HG03103 (cell line): Measurements from ENCODE around the gene NME5.
"Not testable (repeated sequence)": the region's sequence is repeated elsewhere in the genome, so short reads cannot be mapped to it uniquely, and the experiment has no call there.

Experiments
- ATAC-seq: cut with Tn5 transposase; IDR thresholded peaks from one replicate; pipeline ENCODE4 v1.9.1; 2021; ENCODE audit warnings: low read depth; ENCODE audit not compliant: unreplicated experiment

The NME5 gene, protein sequence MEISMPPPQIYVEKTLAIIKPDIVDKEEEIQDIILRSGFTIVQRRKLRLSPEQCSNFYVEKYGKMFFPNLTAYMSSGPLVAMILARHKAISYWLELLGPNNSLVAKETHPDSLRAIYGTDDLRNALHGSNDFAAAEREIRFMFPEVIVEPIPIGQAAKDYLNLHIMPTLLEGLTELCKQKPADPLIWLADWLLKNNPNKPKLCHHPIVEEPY

DNA sequence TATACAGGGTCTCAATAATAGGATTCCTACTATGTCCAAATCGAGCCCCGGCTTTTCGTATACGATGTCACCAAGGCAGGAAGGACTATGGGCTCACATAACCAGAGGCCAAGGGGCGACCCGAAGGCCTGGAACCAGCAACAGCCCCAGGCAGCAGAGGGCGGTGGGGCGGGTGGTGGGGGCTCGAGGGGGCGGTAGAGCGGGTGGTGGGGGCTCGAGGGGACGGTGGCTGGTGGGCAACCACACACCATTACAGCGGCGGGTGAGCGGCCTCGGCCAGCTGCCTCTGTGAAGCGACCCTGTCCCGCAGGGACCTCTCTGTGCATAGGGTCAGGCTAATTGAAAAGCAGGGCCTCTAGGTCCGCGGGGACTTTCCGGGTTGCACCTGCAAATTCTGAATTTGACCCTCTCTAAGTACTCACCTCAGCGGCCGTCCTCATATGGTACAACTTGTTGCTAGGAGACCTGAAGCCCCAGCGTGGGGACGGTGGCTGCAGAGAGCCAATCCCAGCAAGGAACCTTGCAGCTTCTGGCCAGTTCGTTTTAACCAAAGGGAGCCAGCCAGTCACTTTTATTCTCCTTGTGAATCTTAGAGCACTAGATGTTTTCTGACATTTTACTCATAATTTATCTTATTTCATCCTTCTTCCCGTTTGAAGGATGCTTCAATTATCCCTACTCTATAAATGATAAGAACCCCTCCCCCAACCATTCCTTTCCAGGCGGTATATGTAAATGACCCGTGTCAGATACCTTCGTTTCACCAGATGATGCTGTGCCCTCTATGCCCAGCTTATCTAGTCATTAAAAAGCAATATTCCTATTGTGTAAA, at the start of gene NME5:
TSS of gene NME5 (minus strand) at position 480 of the 832 bp plus-strand sequence. CDS start 648 bp downstream, outside the sequence.
- no peak for ATAC-seq

DNA sequence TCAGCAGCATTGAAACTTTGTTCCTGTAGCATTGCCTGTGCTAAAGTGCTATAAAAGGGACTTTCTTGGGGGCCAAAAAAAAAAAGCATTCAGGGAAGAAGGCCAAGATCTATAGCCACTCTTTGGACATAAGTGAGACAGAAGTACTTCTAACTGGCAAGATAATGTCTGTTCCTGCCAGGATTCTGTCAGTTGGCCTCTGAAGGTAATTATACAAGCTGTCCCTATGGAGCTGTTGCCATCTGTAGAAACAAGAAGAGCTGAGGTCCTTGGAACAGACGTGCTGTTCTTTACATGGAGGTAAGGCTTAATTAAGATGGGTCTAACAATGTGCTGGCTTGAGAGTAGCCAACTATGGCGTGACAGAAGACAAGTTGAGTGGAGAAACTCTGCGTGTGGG, 49.4 kb upstream of the NME5 start:
- ATAC-seq: no peak

DNA sequence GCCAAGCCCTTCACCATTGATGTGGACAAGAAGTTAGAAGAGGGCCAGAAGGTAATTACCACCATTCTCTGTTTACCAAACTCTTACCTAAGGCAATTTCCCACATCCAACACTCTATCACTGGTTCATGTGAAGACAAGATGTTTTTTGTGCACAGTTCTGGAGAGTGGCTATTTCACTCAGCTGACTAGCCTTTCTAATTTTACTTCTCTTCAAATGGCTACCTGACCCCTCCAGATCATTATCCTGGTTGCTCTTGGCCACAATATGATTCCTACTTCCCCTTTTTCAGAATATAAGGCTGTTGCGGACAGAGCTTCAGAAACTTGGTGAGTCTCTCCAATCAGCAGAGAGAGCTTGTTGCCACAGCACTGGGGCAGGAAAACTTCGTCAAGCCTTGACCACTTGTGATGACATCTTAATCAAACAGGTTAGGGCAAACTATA, 46.8 kb upstream of the NME5 start:
- ATAC-seq: no peak

DNA sequence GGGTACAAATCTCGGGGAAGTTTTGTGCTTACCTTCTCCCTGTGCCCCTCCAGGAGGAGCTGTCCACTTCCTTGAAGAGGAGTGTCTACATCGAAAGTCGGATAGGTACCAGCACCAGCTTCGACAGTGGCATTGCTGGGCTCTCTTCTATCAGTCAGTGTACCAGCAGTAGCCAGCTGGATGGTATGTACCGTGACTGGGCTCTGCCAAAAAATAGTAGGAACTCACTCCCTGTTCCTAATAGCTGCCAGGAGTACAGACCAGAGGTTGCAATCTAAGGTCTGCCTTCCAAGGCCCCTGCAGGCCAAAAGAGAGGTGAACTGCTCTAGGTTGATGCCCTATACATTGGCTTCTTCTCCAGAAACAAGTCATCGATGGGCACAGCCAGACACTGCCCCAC, 43.6 kb upstream of the NME5 start:
- ATAC-seq: no peak

DNA sequence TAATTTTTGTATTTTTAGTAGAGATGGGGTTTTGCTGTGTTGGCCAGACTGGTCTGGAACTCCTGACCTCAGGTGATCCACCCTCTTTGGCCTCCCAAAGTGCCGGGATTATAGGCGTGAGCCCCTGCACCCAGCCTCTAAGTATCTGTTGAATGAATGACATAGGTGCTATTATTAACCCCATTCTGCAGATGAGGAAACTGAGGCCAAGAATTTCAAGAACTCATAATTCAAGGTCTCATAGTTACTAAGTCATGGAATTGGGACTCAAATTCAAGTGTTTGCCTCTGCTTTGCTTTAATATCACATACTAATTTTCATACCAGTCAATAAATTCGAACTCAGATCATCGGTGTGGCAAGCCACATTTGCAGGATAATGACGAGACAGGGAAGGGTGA, 41.6 kb upstream of the NME5 start:
- ATAC-seq: no peak

DNA sequence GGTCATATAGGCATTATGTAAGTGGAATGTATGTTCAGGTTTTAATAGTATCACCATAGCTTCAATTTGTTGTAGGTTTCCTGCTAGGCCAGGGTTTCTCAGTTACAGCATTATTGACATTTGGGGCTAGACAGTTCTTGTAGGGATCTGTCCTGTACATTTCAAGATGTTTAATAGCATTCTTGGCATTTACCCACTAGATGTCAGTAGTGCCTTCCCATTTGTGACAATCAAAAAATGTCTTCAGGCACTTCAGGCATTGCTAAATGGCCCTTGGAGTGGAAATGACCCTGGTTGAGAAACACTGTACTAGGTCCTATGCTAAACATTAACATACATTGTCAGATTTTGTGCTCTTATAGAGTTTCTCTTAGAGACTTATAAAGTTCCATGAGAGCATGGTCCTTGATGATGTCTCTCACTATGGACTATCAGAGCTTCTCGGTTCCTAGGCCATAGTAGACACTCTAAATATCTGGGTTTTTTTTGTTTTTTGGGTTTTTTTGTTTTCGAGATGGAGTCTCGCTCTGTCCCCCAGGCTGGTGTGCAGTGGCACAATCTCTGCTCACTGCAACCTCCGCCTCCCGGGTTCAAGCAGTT, 41.1 kb upstream of the NME5 start:
- no peak for ATAC-seq

DNA sequence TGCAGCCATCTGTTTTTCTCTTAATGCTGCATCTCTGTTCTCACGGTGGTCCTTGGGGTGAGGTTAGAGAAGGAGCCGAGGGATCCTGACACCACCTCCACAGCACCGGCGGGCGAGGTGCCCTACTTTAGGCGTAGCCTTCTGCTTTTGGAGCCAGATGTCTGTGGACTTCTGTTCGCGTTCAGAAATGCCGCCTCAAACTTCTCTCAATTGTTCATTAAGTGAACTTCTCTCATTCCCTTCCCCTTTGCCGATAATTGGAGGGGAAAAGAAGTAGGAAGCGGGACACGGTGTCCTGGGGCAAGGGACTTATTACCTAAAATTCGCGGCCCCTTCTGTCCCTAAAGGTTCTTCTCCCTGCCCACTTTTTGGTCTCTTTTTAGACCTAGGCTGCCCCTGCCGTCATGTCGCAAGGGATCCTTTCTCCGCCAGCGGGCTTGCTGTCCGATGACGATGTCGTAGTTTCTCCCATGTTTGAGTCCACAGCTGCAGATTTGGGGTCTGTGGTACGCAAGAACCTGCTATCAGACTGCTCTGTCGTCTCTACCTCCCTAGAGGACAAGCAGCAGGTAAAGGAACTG, 40.1 kb upstream of the NME5 start:
- no peak for ATAC-seq

DNA sequence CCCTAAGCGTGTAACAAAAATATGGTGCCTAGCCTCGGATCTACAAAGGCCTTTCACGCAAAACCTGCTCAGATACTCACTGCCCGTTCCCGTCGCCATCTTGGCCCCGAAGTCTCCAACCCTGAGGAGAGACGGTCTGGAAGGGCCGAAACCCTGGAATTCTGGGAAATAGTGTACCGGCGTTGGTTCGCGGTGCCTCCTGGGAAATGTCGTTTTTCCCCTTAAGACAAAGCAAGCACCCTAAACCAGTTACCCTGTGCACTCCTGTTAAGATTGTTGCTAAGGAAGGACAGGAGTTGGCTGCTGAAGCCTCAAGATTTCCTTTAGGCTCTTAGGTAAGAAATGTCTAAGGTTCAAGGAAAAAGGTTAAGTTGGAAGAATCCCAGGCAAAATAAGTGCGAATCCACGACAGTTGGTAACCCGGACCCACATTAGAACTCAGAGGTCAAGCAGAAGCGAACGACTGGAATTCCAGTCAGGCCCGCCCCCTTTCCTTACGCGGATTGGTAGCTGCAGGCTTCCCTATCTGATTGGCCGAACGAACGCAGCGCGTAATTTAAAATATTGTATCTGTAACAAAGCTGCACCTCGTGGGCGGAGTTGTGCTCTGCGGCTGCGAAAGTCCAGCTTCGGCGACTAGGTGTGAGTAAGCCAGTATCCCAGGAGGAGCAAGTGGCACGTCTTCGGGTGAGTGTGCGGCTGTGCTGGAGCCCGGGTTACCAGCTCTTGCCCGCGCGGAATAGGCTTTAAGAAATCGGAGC, 39.5 kb upstream of the NME5 start, which contains the start of the genes BRD8 and KIF20A:
TSS of gene BRD8 (minus strand) at position 115 of the 761 bp plus-strand sequence. CDS start at position 99, 16 bp downstream.
TSS of gene KIF20A (plus strand) at position 597 of the 761 bp plus-strand sequence. CDS start 569 bp downstream, outside the sequence.
- peak; percentile 68 for ATAC-seq

DNA sequence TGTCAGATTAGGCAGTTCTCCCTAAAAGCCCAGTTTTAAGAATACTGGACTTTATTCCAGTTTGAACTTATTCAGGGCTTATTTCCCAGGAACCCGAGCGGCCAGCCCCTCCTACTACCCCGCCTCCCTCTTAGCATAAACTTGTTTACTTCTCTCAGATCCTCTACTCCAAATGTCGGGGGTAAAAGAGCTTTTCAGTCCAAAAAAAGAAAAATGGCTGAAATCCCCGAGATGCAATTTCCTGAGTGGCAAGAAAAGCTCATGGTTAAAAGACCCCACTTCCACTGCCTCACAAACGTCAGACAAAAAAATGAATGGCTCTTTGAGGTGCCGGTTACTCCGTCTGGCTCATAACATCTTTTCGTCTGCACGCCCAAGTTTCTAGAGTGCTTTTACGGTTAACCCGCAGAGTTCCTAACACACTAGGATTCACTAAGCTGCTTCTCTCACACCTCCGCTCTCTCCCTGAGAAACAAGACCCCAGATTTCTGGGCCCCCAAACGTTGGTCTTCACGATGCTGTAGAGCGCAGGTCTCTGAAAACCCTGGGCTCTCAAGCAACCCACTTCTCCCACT, 38.8 kb upstream of the NME5 start:
- ATAC-seq: no peak

DNA sequence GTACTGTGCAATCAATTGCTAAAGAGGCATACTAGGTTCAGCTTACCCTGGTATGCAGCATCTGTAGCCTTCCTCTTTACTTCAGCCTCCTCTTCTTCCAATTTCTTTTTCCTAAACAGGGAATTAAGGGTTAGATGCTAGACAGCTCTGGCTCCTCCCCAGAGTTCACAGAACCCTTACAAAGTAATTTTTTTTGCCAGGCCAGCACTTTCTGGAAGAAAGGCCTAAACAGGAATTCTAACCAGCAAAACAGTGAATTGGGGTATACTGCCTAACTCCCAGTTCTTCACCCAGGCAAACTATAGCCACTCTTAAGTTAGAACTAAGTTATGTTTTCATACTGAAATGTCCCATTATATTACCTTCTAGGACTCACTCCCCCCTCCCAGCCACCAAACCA, 31.1 kb upstream of the NME5 start:
- no peak for ATAC-seq

DNA sequence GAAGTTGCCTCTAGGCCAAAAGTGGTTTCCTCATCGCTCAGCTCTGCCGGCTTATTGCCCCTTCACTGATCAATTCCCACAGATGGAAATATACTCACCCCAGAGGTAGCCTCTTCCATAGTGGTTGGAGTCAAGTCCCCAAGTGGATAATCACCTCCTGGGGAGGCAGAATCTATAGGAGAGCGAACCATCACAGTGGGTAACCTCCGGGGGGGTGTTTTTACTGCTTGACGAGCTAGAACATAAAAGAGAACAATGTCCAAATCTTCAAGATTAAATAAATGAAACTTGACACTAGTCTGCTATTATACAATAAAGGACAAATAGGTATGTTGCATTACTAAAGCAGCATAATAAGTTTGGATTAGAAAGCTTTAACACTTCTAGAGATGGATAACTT, 29.9 kb upstream of the NME5 start:
- no peak for ATAC-seq

DNA sequence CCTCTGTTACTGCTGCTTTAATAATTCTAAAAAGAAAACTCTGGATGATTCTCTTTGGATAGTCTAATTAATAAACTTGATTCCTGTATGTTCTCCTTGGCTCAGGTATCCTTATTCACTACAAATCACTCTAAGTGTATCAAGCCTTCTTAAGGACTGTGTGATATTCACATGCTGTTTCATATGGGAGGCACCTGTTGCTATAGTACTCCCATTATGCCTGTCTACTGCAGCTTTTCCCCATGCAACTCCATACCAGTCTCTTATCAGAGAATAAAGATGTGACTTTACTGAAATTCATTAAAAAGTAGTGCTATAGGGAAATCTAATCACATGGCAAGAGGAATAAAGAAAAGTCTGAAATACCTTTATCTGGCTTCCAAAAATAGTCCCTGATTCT, 24.5 kb upstream of the NME5 start:
- no peak for ATAC-seq

DNA sequence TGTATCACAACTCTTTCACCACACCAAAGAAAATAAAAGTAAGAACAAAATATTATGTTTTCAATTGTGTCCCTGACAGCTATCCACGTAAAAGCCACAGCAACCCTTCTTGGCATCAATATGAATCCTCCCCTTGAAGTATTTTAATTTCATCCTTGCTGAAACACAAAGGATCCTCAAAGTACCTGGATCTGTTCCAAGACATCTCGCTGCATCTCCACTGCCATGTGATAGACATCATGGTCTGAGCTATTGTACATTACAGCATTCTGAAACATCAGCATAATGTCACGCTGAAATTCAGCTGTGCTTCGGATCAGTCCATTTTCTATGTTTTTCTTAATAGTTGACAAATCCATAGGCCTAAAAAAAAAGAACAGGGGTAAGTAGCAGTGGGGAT, 21.5 kb upstream of the NME5 start:
- no peak for ATAC-seq

DNA sequence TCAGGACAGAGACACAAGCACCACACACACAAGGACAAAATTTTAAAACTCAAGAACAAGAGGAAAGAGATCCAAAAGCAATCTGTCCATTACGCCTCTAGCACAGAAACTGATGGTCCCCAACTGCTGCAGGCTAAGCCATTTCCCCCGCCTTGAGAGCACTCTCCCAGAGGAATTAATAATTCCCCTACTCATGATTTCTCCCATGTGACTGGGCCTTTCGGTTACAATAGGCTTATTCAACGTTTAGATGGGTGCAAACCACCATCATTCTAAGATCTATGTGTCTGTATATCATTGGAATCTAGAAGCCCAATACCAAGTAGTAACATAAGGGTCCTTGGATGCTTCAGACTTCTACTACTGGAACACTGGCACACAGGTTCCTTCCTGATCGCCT, 20.4 kb upstream of the NME5 start:
- ATAC-seq: no peak

DNA sequence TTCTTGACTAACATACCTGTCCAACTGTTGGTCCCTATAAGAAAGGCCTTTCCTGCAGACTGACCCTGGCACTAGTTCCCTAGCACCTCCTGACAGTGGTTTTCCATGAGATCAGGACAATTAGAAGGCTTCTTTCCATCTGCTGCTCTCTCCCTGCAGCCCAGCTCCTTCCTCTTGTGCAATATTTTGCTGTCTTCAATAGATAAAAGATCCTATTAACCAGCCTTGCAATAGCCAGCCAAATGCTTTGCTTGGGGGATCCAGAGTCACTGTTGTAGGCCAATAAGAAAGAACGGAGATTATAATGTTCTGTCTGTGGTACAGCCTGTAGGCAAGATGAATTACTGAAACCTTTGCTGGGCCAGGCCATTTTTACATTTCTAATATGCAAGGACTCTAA, 18.4 kb upstream of the NME5 start:
- no peak for ATAC-seq

DNA sequence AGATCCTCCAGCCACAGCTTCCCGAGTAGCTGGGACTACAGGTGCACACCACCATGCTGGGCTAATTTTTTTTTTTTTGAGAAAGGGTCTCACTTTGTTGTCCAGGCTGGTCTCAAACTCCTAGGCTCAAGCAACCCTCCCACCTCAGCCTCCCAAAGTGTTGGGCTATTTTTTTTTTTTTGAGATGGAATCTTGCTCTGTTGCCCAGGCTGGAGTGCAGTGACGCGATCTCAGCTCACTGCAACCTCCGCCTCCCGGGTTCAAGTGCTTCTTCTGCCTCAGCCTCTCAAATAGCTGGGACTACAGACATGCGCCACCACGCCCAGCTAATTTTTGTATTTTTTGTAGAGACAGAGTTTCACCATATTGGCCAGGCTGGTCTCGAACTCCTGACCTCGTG, 16.7 kb upstream of the NME5 start:
- not testable (repeated sequence) for ATAC-seq

DNA sequence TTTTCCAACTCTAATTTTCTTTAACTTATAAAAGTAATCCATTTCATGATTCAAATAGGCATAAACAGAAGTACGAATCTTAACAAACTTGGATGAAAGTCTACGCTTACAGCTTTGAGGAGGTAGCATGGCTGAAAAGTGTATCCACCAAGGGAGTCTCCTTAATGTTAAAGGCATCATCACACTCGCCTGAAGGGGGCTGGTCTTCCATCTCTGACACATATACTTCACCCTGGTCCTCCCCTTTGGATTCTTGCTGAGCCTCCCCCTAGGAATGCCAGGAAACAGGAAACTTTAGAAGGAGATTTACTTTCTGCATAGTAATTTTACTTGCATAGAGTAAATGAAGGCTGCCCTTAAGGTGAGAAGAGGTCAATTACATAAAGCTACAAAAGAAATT, 10.3 kb upstream of the NME5 start:
- ATAC-seq: no peak

DNA sequence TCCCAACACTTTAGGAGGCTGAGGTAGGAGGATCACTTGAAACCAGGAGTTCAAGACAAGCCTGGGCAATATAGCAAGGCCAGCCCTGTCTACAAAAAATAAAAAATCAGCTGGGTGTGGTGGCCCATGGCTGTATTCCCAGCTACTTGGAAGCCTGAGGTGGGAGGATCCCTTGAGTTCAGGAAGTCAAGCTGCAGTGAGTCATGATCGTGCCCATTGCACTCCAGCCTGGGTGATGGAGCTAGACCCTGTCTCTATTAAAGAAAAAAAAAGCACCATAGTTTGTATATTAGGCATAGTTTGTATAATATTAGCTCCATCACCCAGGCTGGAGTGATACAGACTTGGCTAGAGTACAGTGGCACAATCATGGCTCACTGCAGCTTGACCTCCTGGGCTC, 9.6 kb upstream of the NME5 start:
- no peak for ATAC-seq

DNA sequence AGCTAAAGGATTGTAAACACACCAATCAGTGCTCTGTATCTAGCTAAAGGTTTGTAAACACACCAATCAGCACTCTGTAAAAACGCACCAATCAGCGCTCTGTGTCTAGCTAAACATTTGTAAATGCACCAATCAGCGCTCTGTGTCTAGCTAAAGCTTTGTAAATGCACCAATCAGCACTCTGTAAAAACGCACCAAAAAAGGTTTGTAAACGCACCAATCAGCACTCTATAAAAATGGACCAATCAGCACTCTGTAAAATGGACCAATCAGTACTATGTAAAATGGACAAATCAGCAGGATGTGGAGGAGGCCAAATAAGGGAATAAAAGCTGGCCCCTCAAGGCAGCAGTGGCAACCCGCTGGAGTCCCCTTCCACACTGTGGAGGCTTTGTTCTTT, 4.3 kb upstream of the NME5 start:
- not testable (repeated sequence) for ATAC-seq

DNA sequence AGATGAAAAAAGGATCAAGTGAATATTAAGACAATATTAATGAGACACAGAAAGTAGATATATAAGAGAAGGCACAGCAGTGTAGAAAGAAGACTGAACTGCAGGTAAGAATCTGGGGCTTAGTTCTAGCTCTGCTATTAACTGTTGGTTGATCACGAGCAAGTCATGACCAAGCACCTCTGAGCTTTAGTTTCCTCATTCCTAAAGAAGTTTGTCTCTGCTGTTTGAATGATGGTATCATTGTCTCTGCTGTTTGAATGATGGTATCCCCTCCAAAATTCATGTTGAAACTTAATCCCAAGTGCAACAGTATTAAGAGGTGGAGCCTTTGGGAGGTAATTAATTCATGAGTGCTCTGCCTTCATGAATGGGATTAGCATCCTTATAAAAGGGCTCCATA, 2.5 kb upstream of the NME5 start:
- no peak for ATAC-seq
